Erythroblast (primary cell): ENCODE results near the gene WDFY3.
"Not testable (repeated sequence)": the region's sequence is repeated elsewhere in the genome, so short reads cannot be mapped to it uniquely, and the experiment has no call there.

Experiments used
- GATA1 ChIP-seq: IDR thresholded peaks from 2 replicates; pipeline ENCODE4 v1.6.1; 2011; ENCODE audit warnings: low read depth, mild to moderate bottlenecking, control low read depth, low read length, moderate library complexity
- POLR2A ChIP-seq: IDR thresholded peaks from 2 replicates; pipeline ENCODE4 v1.6.1; 2011; ENCODE audit warnings: mild to moderate bottlenecking, low read length

GRCh38 chr4:84806541-84806940 is 159.9 kb downstream of the WDFY3 start:
- not testable (repeated sequence) for TF ChIP-seq POLR2A, GATA1
